NT2/D1 (cell line): ENCODE results near the gene CNIH3.

Experiments used
- SUZ12 ChIP-seq: IDR thresholded peaks from 2 replicates; pipeline ENCODE4 v1.6.1; 2011; ENCODE audit not compliant: insufficient read length, insufficient read depth; ENCODE audit errors: extremely low read depth
- YY1 ChIP-seq: IDR thresholded peaks from 2 replicates; pipeline ENCODE4 v1.6.1; 2011; ENCODE audit not compliant: insufficient read length, insufficient read depth
- ZNF274 ChIP-seq: IDR thresholded peaks from 2 replicates; pipeline ENCODE4 v1.6.1; 2011; ENCODE audit warnings: mild to moderate bottlenecking, low read depth, low read length

DNA sequence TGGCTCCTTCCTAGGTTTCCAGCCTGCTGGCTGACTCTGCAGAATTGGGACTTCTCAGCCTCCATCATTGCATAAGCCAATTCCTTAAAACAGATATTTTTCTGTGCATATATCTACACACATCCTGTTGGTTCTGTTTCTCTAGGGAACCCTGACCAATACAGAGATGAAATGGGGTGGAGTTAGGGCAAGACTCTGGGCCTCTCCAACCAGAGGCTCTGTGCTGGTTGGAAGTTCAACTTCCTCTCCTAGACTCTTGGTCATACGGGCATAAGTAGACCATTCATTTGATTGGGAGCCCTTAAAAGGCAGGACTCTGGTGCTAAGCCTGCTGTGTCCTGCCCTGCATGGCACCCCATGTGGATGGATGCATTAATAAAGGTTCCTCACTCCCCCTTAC is 55.0 kb downstream of the CNIH3 start:
- TF ChIP-seq YY1 (no peak), ZNF274 (no peak), SUZ12 (no peak)
